GM12878 (cell line): ENCODE data around the gene SLC25A26. TPM values are rescaled to one million over a fixed set of nuclear protein-coding genes. Genes with fewer than 3 reads are reported as not detected.

Experiments
- ATAC-seq: fragments of 200-7000 bp; cut with Tn5 transposase; 3 replicates; pipeline ENCODE4 v1.9.1; 2020; ENCODE audit warnings: mild to moderate bottlenecking, moderate library complexity
- BruUV-seq: library from RNA; stranded (reverse); fragments of 400-500 nt; replicated peaks from 2 replicates; lab custom pipeline; 2021; lab: Mats Ljungman, UMichigan
- CTCF ChIA-PET: fragments of 300-600 bp; sonication (Branson Sonifier 250); formaldehyde crosslinking; extraction: SDS; loops from one replicate; lab custom pipeline; 2021; ENCODE audit warnings: inconsistent platforms; lab: Yijun Ruan, JAX
- POLR2A ChIA-PET: fragments of 350-600 bp; formaldehyde crosslinking; extraction: SDS; loops from one replicate; lab custom pipeline; 2021; ENCODE audit warnings: inconsistent platforms; lab: Charles Lee
- RAD21 ChIA-PET: fragments of 300-600 bp; sonication (Branson Sonifier 250); formaldehyde crosslinking; loops from one replicate; lab custom pipeline; 2023; ENCODE audit warnings: antibody characterized with exemption; ENCODE audit not compliant: unreplicated experiment; lab: Charles Lee
- SMC1A ChIA-PET: fragments of 300-600 bp; sonication (Branson Sonifier 250); formaldehyde crosslinking; loops from one replicate; lab custom pipeline; 2023; ENCODE audit not compliant: unreplicated experiment, uncharacterized antibody; lab: Charles Lee
- DNase-seq: peaks from one replicate; pipeline ENCODE4 v3.0.0-alpha.2; 2011; ENCODE audit warnings: low read depth, low spot score
- FAIRE-seq: peaks from 3 replicates; lab custom pipeline; 2011; peaks lifted over from hg19 to GRCh38; lab: Jason Lieb, UNC
- H2AFZ ChIP-seq: 2 replicates; pipeline ENCODE4 v1.6.0; 2011; ENCODE audit warnings: low read depth, low read length, control low read depth; ENCODE audit not compliant: control insufficient read depth
- H3K27ac ChIP-seq: 2 replicates; pipeline ENCODE4 v1.5.1; 2011; ENCODE audit warnings: control low read depth; ENCODE audit not compliant: control insufficient read depth, insufficient read depth
- H3K27me3 ChIP-seq, 2 experiments: replicated peaks in 1 of 2; 2 replicates each; pipeline versions ENCODE4 v1.6.0 to v1.6.1; 2011; ENCODE audit warnings: low read length in 1 of 2; ENCODE audit not compliant: control insufficient read depth in 2 of 2, insufficient read depth in 2 of 2
- H3K36me3 ChIP-seq, 2 experiments: 2 replicates each; pipeline ENCODE4 v1.5.1; 2011; ENCODE audit warnings: low read length in 1 of 2; ENCODE audit not compliant: control insufficient read depth in 2 of 2, insufficient read depth in 2 of 2
- H3K4me1 ChIP-seq: 2 replicates; pipeline ENCODE4 v1.6.1; 2011; ENCODE audit warnings: mild to moderate bottlenecking, low read length, moderate library complexity, mixed read lengths; ENCODE audit not compliant: control insufficient read depth, insufficient read depth
- H3K4me2 ChIP-seq: 2 replicates; pipeline ENCODE4 v1.6.0; 2011; ENCODE audit warnings: control low read depth; ENCODE audit not compliant: control insufficient read depth, insufficient read depth
- H3K4me3 ChIP-seq: fragments of 200-600 bp; sonication (generic); 2 replicates; pipeline ENCODE4 v1.5.1; 2016
- H3K79me2 ChIP-seq: 2 replicates; pipeline ENCODE4 v1.6.0; 2011; ENCODE audit warnings: low read length; ENCODE audit not compliant: control insufficient read depth, insufficient read depth
- H3K9ac ChIP-seq: 2 replicates; pipeline ENCODE4 v1.8.0; 2011; ENCODE audit warnings: low read length, control low read depth, mixed read lengths; ENCODE audit not compliant: control insufficient read depth, insufficient read depth
- H3K9me3 ChIP-seq: replicated peaks from 3 replicates; pipeline ENCODE4 v1.5.1; 2011; ENCODE audit warnings: mild to moderate bottlenecking, low read length; ENCODE audit not compliant: control insufficient read depth, insufficient read depth
- H4K20me1 ChIP-seq: 2 replicates; pipeline ENCODE4 v1.6.0; 2011; ENCODE audit not compliant: control insufficient read depth, insufficient read depth
- BCL11A ChIP-seq: IDR thresholded peaks from 2 replicates; pipeline ENCODE4 v1.6.1; 2011; ENCODE audit warnings: low read depth, low read length
- MAX ChIP-seq: IDR thresholded peaks from 2 replicates; pipeline ENCODE4 v1.6.1; 2012; ENCODE audit warnings: low read depth, low read length, improper control_type of control experiment
- MYB ChIP-seq: fragments of 150-350 bp; IDR thresholded peaks from 2 replicates; pipeline ENCODE4 v1.6.1; 2014; ENCODE audit warnings: mild to moderate bottlenecking, low read depth, low read length, borderline replicate concordance
- NR2F1 ChIP-seq: fragments of 450-650 bp; conservative IDR thresholded peaks from 2 replicates; pipeline ENCODE4 v1.6.1; 2017; ENCODE audit warnings: mild to moderate bottlenecking
- RAD51 ChIP-seq: fragments of 450-650 bp; IDR thresholded peaks from 2 replicates; pipeline ENCODE4 v1.6.1; 2016; ENCODE audit warnings: moderate library complexity, mild to moderate bottlenecking, inconsistent platforms
- REST ChIP-seq: IDR thresholded peaks from 2 replicates; pipeline ENCODE4 v1.6.1; 2012; ENCODE audit warnings: mild to moderate bottlenecking, low read depth, low read length
- SIN3A ChIP-seq: IDR thresholded peaks from 2 replicates; pipeline ENCODE4 v1.6.1; 2012; ENCODE audit warnings: low read depth, low read length, improper control_type of control experiment
- SKIL ChIP-seq: fragments of 450-650 bp; IDR thresholded peaks from 2 replicates; pipeline ENCODE4 v1.6.1; 2017; ENCODE audit warnings: mild to moderate bottlenecking, low read depth, inconsistent platforms; ENCODE audit not compliant: poor library complexity, severe bottlenecking
- SMC3 ChIP-seq: IDR thresholded peaks from 2 replicates; pipeline ENCODE4 v1.6.1; 2011; ENCODE audit warnings: low read length, improper control_type of control experiment, borderline replicate concordance
- TARDBP ChIP-seq: IDR thresholded peaks from 2 replicates; pipeline ENCODE4 v1.6.1; 2016; ENCODE audit warnings: borderline replicate concordance
- TCF7 ChIP-seq: IDR thresholded peaks from 2 replicates; pipeline ENCODE4 v1.6.1; 2014; ENCODE audit warnings: antibody characterized with exemption, borderline replicate concordance
- ZSCAN29 ChIP-seq: fragments of 450-650 bp; IDR thresholded peaks from 2 replicates; pipeline ENCODE4 v1.6.1; 2017; ENCODE audit warnings: mild to moderate bottlenecking, moderate library complexity
- WGBS: methylation state at CpG from one replicate; pipeline ENCODE4 v1.1.6; 2016; ENCODE audit warnings: low lambda C conversion rate; ENCODE audit not compliant: insufficient replicate concordance, insufficient coverage; ENCODE audit errors: missing lambda C conversion rate; 5-methylcytosine and 5-hydroxymethylcytosine counted together
- in situ Hi-C: fragments of 300-500 bp; cut with MboI; formaldehyde crosslinking; loops from 9 replicates; pipeline ENCODE4 v1.14.3; 2018; ENCODE audit warnings: mixed read lengths
- intact Hi-C: fragments of 100-400 bp; cut with micrococcal nuclease; formaldehyde crosslinking; loops from one replicate; pipeline ENCODE4 v1.14.2; 2022; ENCODE audit not compliant: unreplicated experiment
- polyA plus RNA-seq, 11 experiments: library from polyadenylated mRNA; depleted of rRNA in 4 of 11; unstranded in 6 of 11; stranded (reverse) in 5 of 11; fragments of >200 nt; fragmentation: Nextera tagmentation in 4 of 11; fragmentation: Illumina TruSeq in 1 of 11; extraction: Ambion mirVana in 4 of 11; extraction: Trizol in 1 of 11; gene quantifications; 1 replicate in 1 of 11; 2 replicates in 10 of 11; pipeline versions ENCODE4 v1.2.1 to v1.2.3, GENCODE V29; 2011 to 2016; ENCODE audit warnings: inconsistent platforms in 2 of 11, missing spikeins in 2 of 11, low read depth in 1 of 11
- total RNA-seq, 4 experiments: library from RNA; depleted of rRNA in 3 of 4; stranded (reverse); fragments of >200 nt in 3 of 4; fragmentation: Illumina TruSeq in 1 of 4; extraction: Trizol in 1 of 4; gene quantifications; 2 replicates each; pipeline versions ENCODE4 v1.2.1 to v1.2.3, GENCODE V29; 2013 to 2021
- TF ChIP-seq, protein P1 (sequence below), 3 experiments: IDR thresholded peaks in 2 of 3; conservative IDR thresholded peaks in 1 of 3; 2 replicates each; pipeline ENCODE4 v1.5.1; 2011; ENCODE audit warnings: low read depth in 3 of 3, low read length in 3 of 3, mild to moderate bottlenecking in 3 of 3, control low read depth in 2 of 3, moderate library complexity in 2 of 3, inconsistent platforms in 1 of 3, mixed read lengths in 1 of 3; ENCODE audit not compliant: control insufficient read depth in 2 of 3, insufficient read depth in 1 of 3; ENCODE audit errors: extremely low read depth in 1 of 3
- TF ChIP-seq, protein P2 (sequence below): fragments of 450-650 bp; formaldehyde crosslinking; IDR thresholded peaks from 2 replicates; pipeline ENCODE4 v1.4.0; 2022; ENCODE audit warnings: mild to moderate bottlenecking, moderate library complexity

SLC25A26 gene
- total and polyA plus RNA-seq, 10 of the 15 experiments (the other 5 are each of a cell fraction or from before 2014, with no cell fraction given), result 14.6 to 49.7 (median 24.9) TPM

- H3K9me3 ChIP-seq, result no peaks in the 10 kb centered on the region
- FAIRE-seq (no peak), ATAC-seq (no peak)
- no peak for TF ChIP-seq ZSCAN29
- no peak for TF ChIP-seq BCL11A
- no peak for TF ChIP-seq SMC3
- no peak for TF ChIP-seq TCF7
- no peak for TF ChIP-seq SIN3A
- no peak for TF ChIP-seq SKIL
- no peak for TF ChIP-seq NR2F1
- TF ChIP-seq TARDBP, result no peak
- TF ChIP-seq MYB, result no peak
- TF ChIP-seq, protein P1, sequence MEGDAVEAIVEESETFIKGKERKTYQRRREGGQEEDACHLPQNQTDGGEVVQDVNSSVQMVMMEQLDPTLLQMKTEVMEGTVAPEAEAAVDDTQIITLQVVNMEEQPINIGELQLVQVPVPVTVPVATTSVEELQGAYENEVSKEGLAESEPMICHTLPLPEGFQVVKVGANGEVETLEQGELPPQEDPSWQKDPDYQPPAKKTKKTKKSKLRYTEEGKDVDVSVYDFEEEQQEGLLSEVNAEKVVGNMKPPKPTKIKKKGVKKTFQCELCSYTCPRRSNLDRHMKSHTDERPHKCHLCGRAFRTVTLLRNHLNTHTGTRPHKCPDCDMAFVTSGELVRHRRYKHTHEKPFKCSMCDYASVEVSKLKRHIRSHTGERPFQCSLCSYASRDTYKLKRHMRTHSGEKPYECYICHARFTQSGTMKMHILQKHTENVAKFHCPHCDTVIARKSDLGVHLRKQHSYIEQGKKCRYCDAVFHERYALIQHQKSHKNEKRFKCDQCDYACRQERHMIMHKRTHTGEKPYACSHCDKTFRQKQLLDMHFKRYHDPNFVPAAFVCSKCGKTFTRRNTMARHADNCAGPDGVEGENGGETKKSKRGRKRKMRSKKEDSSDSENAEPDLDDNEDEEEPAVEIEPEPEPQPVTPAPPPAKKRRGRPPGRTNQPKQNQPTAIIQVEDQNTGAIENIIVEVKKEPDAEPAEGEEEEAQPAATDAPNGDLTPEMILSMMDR (IDR thresholded peaks at IDR 0.05 in 2 of 3, conservative IDR thresholded peaks at IDR 0.05 in 1 of 3; ENCODE audit: control insufficient read depth in 2 of 3, extremely low read depth in 1 of 3, insufficient read depth in 1 of 3, low read depth in 3 of 3, low read length in 3 of 3), result no peak
- TF ChIP-seq, protein P2, sequence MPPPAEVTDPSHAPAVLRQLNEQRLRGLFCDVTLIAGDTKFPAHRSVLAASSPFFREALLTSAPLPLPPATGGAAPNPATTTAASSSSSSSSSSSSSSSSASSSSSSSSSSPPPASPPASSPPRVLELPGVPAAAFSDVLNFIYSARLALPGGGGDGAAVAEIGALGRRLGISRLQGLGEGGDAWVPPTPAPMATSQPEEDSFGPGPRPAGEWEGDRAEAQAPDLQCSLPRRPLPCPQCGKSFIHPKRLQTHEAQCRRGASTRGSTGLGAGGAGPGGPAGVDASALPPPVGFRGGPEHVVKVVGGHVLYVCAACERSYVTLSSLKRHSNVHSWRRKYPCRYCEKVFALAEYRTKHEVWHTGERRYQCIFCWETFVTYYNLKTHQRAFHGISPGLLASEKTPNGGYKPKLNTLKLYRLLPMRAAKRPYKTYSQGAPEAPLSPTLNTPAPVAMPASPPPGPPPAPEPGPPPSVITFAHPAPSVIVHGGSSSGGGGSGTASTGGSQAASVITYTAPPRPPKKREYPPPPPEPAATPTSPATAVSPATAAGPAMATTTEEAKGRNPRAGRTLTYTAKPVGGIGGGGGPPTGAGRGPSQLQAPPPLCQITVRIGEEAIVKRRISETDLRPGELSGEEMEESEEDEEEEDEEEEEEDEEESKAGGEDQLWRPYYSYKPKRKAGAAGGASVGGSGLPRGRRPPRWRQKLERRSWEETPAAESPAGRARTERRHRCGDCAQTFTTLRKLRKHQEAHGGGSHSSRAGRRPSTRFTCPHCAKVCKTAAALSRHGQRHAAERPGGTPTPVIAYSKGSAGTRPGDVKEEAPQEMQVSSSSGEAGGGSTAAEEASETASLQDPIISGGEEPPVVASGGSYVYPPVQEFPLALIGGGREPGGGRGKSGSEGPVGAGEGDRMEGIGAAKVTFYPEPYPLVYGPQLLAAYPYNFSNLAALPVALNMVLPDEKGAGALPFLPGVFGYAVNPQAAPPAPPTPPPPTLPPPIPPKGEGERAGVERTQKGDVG (CRISPR knock-in tag), result no peak
- TF ChIP-seq RAD51, result no peak
- TF ChIP-seq REST, result no peak
- TF ChIP-seq MAX, result no peak
These were observed 145.9 kb downstream of the SLC25A26 start for GRCh38 chr3:66366747-66367146.

More at GRCh38 chr3:66366747-66367146, 145.9 kb downstream of the SLC25A26 start:
- Histone ChIP-seq H3K27me3 (no peaks in the 10 kb centered on the region), H3K79me2 (no peaks in the 10 kb centered on the region), H4K20me1 (no peaks in the 10 kb centered on the region), H3K27ac (no peak overlapping the region), H3K4me3 (no peak overlapping the region), H2AFZ (no peak overlapping the region), H3K4me2 (no peak overlapping the region), H3K9ac (no peak overlapping the region), H3K36me3 (no peaks in the 10 kb centered on the region; a peak in 1 of 4 replicates), H3K4me1 (no peaks in the 10 kb centered on the region)
- in situ Hi-C loops (no loop called here), intact Hi-C loops (no loop called here)
- BruUV-seq, result no TSS peak
- ChIA-PET RAD21 (interaction anchor here (1.0 kb wide), 1 partner anchor 27 kb away, joined by 3 read pairs; no protein-coding TSS in a partner anchor), POLR2A (no interaction called here), SMC1A (no interaction called here), CTCF (interaction anchor here (0.8 to 2.3 kb wide), 3 partner anchors 11 to 452 kb away, joined by 3 to 9 read pairs (median 4); no protein-coding TSS in a partner anchor)
- DNase-seq, result no peak
- 95% methylated on average over 7 of the region's 7 CpGs for WGBS
